HG03342 (cell line): ENCODE data around the gene LRBA.
A peak's percentile ranks its signal among the peaks of the same experiment; 100 is the strongest.

Source experiments
- ATAC-seq: cut with Tn5 transposase; IDR thresholded peaks from one replicate; pipeline ENCODE4 v1.9.1; 2021; ENCODE audit warnings: mild to moderate bottlenecking, moderate library complexity; ENCODE audit not compliant: unreplicated experiment

LRBA gene

DNA sequence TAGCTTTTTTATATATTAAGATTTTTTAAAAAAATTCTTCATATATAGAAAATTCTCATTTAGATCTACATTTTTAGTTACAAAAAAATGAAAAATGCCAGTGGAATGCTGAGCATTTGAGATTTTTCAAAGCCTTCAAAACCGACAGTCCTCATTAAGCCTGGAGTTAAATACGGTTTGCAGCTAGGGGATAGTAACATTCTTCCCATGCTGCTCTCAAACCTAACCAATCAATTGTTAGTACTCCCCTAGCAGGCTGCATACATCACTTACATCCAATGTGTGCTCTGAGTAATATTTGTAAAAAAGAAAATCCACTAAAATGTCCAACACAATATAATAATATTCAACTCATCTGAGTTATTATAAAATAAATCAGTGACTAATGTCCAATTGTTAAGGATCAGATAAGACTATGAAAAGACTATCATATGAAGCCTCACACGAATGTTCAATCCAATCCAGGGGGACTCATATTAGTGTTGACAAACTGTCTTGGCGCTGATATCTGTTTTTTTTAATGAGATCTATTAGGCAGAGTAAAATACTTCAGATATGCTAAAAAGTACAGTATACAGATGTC lies 660.8 kb downstream of the LRBA start:
- ATAC-seq = no peak

DNA sequence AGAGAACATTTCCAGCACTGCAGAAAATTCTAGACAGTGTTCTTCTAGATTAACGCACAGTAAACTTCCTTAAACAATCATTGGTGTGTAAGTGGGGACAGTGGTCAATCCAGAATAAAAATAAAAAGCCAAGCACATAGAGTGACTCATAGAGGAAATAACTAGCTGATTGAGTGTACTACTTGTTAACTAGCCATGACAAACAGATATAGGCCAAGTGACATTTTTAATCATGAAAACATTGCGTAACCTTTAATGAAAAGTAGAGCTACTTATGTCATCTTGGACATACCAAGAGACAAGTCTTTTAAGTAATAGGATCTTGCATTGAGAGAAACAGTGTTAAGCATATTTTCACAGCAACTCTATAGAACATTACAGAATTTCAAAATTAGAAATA lies 667.0 kb downstream of the LRBA start:
- no peak for ATAC-seq

DNA sequence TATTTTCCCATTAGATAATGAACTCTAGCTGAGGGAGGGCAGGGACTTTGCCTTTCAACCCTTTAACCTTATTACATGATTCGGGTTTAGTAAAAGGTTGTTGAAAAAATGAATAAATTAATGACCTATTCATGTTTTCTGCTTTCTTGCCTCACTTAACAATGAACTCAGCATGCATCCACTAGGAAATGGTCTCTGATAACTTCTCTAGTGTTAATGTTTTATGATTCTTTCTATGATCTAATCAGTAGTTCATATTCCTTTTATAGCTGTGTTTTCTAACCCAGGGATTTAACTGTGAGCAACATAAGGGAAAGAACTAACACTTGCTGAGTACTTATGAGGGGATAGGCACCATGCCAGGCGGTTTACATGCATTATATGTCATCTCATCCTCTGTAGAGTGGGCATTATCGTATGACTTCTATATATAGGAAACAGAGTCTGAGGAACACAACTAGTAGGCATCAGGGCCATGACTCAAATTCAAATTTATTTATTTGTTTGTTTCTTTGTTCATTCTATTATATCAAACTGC lies 669.8 kb downstream of the LRBA start:
- no peak for ATAC-seq

DNA sequence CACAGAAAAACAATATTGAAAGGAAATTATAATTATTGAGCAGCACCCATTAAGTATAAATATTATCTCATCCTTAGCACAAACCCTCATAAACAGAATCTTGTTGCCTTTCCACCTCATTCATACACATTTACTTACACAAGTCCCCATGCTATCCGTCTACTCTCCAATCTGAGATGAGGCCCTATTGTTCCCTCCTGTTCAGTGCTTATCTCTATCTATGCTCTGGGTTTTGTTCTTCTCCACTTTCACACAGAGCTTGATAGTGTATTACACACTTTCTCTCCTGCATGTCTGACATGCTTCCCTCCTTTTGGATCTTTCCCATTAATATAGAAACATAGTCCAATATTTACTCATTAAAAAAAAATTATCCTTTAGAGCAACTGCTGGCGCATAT lies 671.3 kb downstream of the LRBA start:
- ATAC-seq = no peak

DNA sequence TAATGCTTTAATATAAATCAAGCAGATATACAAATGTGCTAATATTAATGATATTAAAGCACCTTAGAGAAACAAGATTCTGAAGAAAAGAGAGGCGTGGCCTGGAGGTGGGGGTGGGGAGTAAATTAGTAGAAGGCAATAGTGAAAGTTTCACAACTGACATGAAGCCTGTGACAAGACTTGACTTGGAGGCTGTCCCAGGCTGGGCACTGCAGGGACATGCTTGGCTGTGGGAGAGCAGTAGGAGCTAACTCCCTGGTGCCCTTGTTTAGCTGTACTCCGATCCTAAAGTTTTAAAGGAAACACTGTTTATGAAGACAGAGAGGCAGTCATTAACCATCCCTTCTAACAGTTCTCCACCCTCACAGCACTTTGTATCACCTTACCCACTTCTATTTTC lies 672.1 kb downstream of the LRBA start:
- ATAC-seq = no peak

DNA sequence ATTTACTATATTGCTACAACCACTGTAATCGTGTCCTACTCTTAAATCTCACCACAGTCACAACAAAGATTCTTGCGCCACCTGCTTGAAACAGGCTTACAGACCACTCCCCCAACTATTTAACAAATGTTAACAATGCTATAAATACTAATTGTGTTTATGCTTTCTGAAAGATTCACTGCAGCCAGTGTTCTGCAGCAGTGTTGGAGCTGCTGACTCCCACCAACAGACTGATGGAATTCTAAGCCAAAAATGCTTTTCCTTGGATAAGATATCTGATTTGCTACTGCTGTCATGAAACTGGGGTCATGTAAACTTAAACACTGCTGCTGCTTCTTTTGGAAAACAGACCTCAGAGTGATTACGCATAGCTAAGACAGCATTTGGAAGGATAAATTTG lies 677.4 kb downstream of the LRBA start:
- ATAC-seq = no peak

DNA sequence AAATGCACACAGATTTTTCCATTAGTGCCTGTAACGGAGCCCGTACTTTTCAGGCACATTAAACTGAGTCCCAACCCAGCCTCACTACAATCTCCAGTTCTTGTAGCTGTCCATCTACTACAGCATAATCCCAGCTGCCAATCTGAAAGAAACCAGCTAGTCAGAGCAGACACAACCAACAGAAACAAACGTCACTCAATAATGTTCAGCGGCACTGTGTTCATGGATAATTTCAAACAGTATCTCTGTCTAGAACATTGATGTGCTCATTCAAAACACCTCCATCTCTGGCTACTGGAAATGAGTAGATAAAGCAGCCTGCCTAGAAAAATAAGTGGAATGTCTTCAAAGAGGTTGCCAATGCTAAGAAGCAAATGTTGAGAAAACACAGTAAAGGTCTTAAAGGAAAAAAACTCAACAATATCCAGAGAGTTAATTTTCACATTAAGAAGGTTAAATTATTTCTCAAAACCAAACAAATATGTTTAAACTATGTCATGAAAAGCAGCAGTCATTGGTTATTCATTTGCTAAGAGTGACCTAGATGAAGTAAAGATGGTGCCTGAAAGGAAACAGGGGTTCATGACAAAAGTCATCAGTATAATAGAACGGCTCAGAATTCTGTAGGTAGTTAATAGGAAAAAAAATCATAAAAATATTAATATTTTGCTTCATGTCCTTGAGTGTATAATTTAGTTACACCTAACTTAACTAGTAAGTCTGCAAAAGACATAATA lies 678.2 kb downstream of the LRBA start:
- ATAC-seq = no peak

DNA sequence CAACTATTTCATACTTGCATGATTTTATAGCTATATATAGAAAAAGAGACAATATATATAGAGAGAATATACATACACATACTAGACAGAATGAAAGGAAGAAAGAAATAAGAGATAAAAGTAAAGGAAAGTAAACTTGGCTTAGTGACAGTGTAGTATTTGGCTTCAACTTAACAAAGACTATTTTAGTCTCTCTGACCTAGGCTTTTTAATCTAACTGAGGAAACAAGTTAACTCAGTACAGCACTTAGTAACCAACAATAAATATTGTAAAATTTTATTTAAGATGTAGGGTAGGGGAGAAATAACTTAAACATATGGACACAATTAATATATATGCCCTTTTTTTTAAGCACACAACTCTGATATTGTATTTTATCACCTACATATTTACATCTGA lies 682.1 kb downstream of the LRBA start:
- ATAC-seq = no peak

DNA sequence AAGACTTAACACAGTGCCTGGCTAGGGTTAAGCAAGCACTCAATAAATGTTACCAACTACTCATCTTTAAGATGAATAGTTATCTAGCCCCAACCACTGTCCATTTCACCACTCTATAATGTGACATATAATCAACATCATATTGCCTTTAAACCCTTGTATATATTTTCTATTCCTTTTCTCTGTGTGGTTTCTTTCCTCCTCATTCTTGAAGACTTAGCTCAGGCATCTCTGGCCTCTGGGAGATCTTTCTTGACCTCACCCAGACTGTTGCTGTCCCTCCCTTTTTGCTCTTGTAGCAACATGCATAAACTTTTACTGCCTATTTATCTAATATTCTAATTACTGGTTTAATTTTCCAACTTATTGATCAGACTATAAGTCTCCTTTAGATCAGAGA lies 683.0 kb downstream of the LRBA start:
- no peak for ATAC-seq

DNA sequence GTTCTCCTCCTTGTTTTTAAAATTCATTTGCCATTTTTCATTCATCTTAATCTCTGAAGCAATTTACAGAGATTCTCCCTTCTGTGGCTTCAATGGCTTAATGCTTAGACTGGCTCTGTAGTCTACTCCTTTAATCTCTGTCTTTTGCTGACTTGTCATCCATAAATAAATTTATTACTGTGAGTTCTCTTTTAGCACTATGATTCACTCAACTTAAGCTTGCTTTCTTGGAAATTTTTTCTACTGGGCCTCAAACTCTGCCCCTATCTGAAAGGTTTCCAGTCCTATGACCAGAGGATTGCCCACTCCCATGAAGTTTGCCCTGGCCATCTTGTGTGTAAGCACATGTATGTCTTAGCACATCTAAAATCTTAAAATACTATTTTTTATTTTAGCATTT lies 685.7 kb downstream of the LRBA start:
- no peak for ATAC-seq

DNA sequence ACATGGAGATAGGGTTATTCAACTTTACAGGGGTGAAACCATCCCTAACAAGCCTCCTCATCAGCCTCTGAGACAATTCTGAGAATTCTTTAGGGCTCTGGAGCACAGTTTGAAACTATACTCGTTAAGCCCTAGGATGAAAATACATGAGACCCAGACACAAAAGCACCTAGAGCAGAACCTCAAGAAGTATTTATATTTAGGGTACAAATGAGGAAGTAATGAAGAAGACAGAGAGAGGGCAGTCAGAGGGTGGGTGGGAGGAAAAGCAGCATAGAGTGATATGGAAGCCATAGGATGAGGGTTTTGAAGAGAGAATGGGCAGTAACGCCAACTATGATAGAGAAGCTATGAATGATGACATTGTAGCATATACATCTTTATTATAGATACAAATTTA lies 686.6 kb downstream of the LRBA start:
- no peak for ATAC-seq

DNA sequence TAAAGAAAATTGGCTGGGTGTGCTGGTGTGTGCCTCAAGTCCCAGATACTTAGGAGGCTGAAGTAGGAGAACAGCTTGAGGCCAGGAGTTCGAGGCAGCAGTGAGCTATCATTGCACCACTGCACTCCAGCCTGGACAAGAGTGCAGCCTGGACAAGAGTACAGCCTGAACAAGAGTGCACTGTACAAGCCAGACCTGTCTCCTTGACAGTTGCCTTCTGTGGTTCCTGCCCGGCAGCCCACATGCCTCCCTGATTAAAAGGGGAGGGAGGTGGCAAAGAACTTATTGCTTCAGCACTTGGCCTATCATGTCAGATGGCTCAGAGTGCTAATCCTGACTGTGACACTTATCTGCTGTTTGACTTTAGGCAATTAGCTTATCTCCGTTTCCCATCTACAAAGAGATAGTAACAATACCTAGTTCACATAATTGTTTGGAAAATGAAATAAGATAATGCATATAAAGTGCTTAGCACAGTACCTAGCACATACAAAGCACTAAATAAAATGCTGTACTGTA lies 687.8 kb downstream of the LRBA start:
- no peak for ATAC-seq

DNA sequence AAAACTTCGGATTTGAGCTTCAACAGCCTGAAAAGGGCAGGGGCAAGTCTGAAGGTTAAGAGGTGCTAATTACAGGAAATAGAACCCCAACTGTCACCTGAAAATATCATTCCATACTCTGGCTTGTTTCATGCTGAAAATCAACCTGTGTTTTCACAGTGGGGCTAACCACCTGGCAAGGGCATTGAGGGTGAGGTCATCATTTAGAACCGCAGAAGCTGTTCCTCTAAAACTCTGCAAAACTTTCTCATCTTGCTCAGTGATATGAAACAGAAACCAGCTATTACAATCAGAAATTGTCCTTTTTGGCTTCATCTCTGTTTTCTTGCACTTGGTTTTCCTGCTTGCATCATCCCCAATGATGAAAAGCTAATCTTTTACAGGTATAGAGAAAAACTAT lies 689.2 kb downstream of the LRBA start:
- ATAC-seq = peak; percentile 98

DNA sequence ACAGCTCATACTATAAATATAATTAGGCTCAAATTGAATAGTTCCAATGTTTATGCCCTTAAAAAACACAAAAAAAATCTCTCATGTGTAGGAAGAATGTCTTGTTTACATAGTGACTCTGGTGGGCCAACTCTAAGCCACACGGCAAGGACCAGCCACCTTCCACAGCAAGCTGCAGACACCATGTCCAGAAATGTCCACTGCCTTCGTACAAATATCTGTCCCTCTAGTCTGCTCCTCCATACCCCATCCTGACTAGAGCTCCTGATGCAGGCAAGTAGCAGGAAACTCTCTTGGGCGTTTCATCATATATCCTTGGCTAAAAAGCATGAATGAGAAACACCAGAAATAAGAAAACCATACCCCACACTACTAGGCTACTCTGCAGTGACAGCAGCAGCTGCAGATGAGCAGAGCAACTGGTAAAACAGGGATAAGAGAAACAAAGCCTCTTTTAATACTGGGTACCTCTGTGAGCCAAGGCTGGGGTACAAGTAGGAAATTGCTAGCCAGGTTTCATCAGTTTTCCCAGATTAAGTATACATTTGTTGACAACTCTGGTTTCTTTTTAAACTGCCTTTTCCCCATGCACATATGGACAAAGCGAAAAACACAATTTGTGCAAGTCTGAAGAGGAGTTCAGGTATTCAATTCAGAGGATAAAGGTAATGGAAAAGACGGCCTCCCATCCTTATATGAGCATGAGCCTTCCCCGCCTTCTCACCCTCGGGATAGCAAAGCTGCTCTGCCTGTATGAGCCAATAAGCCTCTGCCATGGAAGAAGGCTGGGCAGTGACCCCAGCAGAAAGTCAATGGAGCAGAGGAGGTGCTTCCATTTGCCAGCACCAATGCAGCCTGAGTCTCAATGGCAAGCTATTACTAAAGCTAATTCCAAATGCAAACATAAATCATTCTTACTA lies 691.4 kb downstream of the LRBA start:
- no peak for ATAC-seq

DNA sequence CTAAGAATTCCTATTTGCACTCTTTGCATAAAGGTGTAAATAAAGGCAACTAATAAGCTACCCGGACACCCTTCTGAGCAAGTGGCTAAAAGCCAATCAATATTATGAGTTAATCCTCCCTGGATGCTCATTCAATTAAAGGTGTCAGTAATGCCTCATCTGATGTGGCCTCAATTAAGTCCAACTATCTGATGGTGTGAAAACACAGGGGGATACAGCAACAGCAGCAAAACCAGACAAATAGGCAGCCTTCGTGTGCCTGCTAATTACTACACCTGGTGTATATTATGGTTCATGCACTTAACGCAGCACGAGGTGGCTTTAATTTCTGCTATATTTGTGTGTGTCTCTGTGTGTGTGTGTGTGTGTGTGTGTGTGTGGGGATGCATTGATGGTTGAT lies 692.4 kb downstream of the LRBA start:
- ATAC-seq = no peak

DNA sequence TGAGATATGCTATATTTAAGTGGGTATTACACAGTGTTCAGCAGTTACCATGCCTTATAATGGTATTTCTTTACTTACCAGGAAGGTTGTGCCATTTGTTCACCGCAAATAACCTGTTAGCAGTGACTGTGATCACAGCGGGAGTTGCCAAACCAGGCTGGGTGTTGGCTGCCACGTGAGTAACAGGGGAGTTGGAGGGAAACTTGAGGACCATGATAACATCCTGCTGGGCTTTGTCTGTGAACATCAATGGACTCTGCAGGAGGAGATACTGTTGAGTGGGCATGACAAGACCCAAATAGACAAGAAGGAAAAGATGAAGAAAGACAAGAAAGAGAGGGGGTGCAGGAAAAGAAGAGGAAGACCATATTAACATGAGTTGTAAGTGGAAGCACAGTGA lies 694.0 kb downstream of the LRBA start:
- no peak for ATAC-seq

DNA sequence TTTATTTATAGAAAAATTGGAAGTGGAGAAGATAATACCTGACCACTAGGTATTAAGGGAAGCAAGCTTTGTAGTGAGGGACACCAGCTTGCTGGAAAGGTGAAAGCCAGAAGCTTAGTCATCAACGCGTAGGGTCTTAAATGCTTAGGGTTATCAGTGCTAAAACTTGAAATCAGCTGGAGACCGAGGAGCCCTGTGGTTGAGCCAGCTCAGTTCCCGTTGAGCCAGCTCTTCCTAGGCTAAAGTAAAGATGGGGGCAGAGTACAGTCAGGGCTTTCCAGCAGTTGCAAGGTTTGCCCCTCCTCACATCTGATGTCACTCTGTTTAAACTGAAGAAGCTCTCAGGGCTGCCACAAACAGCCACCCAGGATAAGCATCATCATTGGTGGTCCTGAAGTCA lies 696.1 kb downstream of the LRBA start:
- ATAC-seq = no peak

DNA sequence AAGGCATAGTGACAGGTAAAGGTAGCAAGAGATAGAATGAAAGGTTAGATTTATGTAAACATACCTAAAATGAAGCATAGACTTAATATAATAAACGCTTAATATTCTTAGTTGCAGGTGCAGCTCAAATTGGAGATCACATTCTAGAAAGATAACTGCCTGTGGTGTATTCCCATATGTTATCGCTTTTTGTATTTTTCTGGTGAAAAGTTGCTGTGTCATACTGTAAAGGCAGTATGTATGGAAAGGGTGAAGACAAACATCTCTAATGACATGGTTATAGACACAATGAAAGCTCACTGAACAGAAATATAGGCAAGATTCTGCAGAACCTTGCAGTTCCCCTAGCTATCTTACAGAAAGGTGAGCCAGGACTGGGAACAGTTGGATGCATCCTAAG lies 696.6 kb downstream of the LRBA start:
- ATAC-seq = no peak

DNA sequence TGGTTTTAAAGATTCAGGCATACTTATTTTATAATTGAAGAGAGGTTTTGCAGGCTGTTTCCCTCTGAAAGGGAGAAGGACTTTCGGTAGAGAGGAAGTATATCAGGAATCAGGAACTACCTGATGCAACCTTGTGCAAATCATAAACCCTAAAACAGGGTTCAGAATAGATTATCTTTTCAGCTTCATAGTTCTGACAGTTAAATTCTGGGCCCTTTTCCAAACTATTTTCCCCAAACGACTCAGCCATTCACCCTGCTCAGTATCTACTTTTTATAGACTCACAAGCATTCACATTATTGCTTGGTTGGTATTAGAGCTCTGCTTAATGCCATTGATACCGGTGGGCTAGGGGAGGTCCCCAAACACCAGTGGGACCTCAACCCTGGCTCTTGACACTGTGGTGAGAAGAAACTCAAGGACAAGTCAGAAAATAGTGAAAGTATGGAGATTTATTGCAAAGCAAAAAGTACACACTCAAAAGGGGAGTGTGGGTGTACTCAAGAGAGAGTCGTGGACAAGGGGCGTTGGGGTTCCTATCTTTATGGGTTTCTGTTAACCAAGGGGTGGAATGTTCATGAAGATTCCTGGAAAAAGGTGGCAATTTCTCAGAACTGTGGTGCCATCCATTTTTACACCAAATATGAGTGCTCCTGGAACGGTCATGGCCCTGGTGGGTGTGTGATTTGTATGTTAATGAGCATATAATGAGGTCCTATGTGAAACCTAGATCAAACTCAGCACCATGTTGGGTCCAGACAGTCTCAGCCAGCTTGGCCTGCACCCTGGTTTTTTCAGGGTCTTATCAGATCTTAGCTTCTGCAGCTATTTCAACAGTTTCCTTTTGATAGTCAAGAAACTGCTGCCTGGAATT lies 698.5 kb downstream of the LRBA start:
- ATAC-seq = no peak

DNA sequence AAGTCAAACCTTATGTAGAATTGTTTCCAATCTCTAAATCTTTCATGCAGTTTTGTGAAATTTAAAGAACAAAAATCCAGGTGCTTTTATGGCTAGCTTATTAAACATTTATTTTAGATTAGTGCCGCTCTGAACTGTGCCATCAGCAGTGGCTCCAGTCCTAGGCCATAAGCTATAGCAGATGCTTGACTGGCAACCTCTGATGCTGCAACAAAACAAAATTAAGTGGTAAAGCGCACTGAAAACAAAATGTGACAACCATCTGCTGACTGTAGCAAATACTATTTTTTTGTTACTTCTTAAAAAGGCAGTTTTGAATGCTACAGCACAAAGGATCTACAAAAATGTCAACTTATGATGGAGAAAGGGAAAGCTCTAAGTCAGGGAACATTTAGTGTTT lies 699.4 kb downstream of the LRBA start:
- no peak for ATAC-seq

DNA sequence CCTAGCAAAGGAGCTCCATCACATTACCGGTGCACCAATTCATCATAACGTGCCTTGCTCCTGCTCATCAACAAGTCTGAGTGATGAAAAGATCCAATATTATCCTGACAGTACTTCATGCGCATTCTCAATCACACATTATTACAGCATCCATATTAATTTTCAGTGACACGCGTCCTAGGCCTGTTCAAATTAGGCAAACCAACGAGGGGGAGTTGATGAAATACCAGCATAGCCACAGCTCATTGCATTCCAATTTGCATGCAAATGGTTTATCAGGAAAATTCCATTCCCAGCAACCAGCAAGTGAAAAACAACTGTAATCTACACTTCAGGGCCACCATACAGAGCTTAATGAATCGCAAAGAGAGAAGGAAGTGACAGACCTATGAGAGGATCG lies 699.9 kb downstream of the LRBA start:
- no peak for ATAC-seq
